Measurements from ENCODE around the gene MYRFL. TPM values are rescaled to one million over a fixed set of nuclear protein-coding genes. Genes with fewer than 3 reads are reported as not detected.

MYRFL gene
- polyA plus RNA-seq, 1 donor from 2014 or later, result not detected

GRCh38 chr12:69821456-69822159, 3.4 kb upstream of the MYRFL start:
- Histone ChIP-seq H3K27me3 (ENCODE audit: insufficient read depth, low read depth, low read length) (no peaks in the 10 kb centered on the region), H3F3A (ENCODE audit: insufficient read depth, low read length, poor library complexity, severe bottlenecking) (no peaks in the 10 kb centered on the region), H3K9me2 (ENCODE audit: insufficient read depth, low read length) (no peaks in the 10 kb centered on the region), H4K20me1 (ENCODE audit: insufficient read depth) (no peaks in the 10 kb centered on the region), H3K4me3 (ENCODE audit: low read length) (no peak overlapping the region), H3K4me2 (ENCODE audit: low read length) (no peak overlapping the region), H3K9ac (ENCODE audit: low read length) (no peak overlapping the region), H3K9me3 (ENCODE audit: low read length) (no peaks in the 10 kb centered on the region), H3K27ac (ENCODE audit: low read length) (no peak overlapping the region), H2AFZ (ENCODE audit: low read depth, low read length) (no peak overlapping the region), H3K36me3 (ENCODE audit: insufficient read depth, low read length) (no peaks in the 10 kb centered on the region), H3K79me2 (replicated peaks; ENCODE audit: insufficient read depth, low read length) (no peaks in the 10 kb centered on the region)
- TF ChIP-seq, protein P1, sequence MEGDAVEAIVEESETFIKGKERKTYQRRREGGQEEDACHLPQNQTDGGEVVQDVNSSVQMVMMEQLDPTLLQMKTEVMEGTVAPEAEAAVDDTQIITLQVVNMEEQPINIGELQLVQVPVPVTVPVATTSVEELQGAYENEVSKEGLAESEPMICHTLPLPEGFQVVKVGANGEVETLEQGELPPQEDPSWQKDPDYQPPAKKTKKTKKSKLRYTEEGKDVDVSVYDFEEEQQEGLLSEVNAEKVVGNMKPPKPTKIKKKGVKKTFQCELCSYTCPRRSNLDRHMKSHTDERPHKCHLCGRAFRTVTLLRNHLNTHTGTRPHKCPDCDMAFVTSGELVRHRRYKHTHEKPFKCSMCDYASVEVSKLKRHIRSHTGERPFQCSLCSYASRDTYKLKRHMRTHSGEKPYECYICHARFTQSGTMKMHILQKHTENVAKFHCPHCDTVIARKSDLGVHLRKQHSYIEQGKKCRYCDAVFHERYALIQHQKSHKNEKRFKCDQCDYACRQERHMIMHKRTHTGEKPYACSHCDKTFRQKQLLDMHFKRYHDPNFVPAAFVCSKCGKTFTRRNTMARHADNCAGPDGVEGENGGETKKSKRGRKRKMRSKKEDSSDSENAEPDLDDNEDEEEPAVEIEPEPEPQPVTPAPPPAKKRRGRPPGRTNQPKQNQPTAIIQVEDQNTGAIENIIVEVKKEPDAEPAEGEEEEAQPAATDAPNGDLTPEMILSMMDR (IDR thresholded peaks at IDR 0.05; ENCODE audit: poor library complexity, severe bottlenecking), result no peak
- no peak for TF ChIP-seq TAF1 (IDR thresholded peaks at IDR 0.05; ENCODE audit: low read depth)
- no peak for TF ChIP-seq SMC3 (conservative IDR thresholded peaks at IDR 0.05; ENCODE audit: poor library complexity)
- no peak for TF ChIP-seq EZH2 (IDR thresholded peaks at IDR 0.05; ENCODE audit: borderline replicate concordance, insufficient read depth, low read length, poor library complexity, severe bottlenecking)
- no peak for TF ChIP-seq EP300 (conservative IDR thresholded peaks at IDR 0.05; ENCODE audit: poor library complexity, severe bottlenecking)
- no peak for TF ChIP-seq RAD21 (conservative IDR thresholded peaks at IDR 0.05)
- TF ChIP-seq MXI1 (conservative IDR thresholded peaks at IDR 0.05; ENCODE audit: poor library complexity, severe bottlenecking), result no peak
- TF ChIP-seq, protein P2, sequence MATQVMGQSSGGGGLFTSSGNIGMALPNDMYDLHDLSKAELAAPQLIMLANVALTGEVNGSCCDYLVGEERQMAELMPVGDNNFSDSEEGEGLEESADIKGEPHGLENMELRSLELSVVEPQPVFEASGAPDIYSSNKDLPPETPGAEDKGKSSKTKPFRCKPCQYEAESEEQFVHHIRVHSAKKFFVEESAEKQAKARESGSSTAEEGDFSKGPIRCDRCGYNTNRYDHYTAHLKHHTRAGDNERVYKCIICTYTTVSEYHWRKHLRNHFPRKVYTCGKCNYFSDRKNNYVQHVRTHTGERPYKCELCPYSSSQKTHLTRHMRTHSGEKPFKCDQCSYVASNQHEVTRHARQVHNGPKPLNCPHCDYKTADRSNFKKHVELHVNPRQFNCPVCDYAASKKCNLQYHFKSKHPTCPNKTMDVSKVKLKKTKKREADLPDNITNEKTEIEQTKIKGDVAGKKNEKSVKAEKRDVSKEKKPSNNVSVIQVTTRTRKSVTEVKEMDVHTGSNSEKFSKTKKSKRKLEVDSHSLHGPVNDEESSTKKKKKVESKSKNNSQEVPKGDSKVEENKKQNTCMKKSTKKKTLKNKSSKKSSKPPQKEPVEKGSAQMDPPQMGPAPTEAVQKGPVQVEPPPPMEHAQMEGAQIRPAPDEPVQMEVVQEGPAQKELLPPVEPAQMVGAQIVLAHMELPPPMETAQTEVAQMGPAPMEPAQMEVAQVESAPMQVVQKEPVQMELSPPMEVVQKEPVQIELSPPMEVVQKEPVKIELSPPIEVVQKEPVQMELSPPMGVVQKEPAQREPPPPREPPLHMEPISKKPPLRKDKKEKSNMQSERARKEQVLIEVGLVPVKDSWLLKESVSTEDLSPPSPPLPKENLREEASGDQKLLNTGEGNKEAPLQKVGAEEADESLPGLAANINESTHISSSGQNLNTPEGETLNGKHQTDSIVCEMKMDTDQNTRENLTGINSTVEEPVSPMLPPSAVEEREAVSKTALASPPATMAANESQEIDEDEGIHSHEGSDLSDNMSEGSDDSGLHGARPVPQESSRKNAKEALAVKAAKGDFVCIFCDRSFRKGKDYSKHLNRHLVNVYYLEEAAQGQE (IDR thresholded peaks at IDR 0.05; ENCODE audit: borderline replicate concordance), result no peak

GRCh38 chr12:69822201-69822860, 2.7 kb upstream of the MYRFL start:
- H3K9me2 ChIP-seq (ENCODE audit: insufficient read depth, low read length), result no peaks in the 10 kb centered on the region
- H3F3A ChIP-seq (ENCODE audit: insufficient read depth, low read length, poor library complexity, severe bottlenecking), result no peaks in the 10 kb centered on the region
- H3K79me2 ChIP-seq (replicated peaks; ENCODE audit: insufficient read depth, low read length), result no peaks in the 10 kb centered on the region
- no peak overlapping the region for H3K4me3 ChIP-seq (ENCODE audit: low read length)
- no peak for TF ChIP-seq EZH2 (IDR thresholded peaks at IDR 0.05; ENCODE audit: borderline replicate concordance, insufficient read depth, low read length, poor library complexity, severe bottlenecking)
- H3K9me3 ChIP-seq (ENCODE audit: low read length), result no peaks in the 10 kb centered on the region
- no peaks in the 10 kb centered on the region for H3K36me3 ChIP-seq (ENCODE audit: insufficient read depth, low read length)
- no peak overlapping the region for H3K27ac ChIP-seq (ENCODE audit: low read length)
- H3K9ac ChIP-seq (ENCODE audit: low read length), result no peak overlapping the region
- H3K4me2 ChIP-seq (ENCODE audit: low read length), result no peak overlapping the region
- H3K27me3 ChIP-seq (ENCODE audit: insufficient read depth, low read depth, low read length), result no peaks in the 10 kb centered on the region
- no peaks in the 10 kb centered on the region for H4K20me1 ChIP-seq (ENCODE audit: insufficient read depth)
- no peak overlapping the region for H2AFZ ChIP-seq (ENCODE audit: low read depth, low read length)
